Measurements from ENCODE around the gene PHKB.

- TF ChIP-seq CTCF (IDR thresholded peaks at IDR 0.05) (no peak), POLR2A (IDR thresholded peaks at IDR 0.05) (no peak)
These were observed 125.0 kb downstream of the PHKB start for GRCh38 chr16:47586121-47586520.

All from uterus (tissue), 2 donors.